ENCODE data around the gene INTS1. TPM values are rescaled to one million over a fixed set of nuclear protein-coding genes. Genes with fewer than 3 reads are reported as not detected.

The INTS1 gene
- total RNA-seq, 4 donors from 2014 or later: 44.3 to 108 (median 78.8) TPM

GRCh38 chr7:1480670-1481069, 23.5 kb downstream of the INTS1 start:
- in situ Hi-C loops (cut with MboI; ENCODE audit: low sequenced_read_pairs in 4 of 4) (no loop called here), intact Hi-C loops (cut with DNase I; ENCODE audit: low total_unique reads) (no loop called here)
- Histone ChIP-seq H3K4me3 (no peak overlapping the region), H3K4me1 (no peaks in the 10 kb centered on the region), H3K27ac (no peak overlapping the region), H3K9me3 (no peaks in the 10 kb centered on the region), H3K27me3 (no peaks in the 10 kb centered on the region), H3K36me3 (peaks cover 0 to 98% of the 10 kb centered on the region in 2 donors)
- no peak for DNase-seq
- no peak for ATAC-seq
- no peak for TF ChIP-seq POLR2A (IDR thresholded peaks at IDR 0.05)
- TF ChIP-seq, protein P1, sequence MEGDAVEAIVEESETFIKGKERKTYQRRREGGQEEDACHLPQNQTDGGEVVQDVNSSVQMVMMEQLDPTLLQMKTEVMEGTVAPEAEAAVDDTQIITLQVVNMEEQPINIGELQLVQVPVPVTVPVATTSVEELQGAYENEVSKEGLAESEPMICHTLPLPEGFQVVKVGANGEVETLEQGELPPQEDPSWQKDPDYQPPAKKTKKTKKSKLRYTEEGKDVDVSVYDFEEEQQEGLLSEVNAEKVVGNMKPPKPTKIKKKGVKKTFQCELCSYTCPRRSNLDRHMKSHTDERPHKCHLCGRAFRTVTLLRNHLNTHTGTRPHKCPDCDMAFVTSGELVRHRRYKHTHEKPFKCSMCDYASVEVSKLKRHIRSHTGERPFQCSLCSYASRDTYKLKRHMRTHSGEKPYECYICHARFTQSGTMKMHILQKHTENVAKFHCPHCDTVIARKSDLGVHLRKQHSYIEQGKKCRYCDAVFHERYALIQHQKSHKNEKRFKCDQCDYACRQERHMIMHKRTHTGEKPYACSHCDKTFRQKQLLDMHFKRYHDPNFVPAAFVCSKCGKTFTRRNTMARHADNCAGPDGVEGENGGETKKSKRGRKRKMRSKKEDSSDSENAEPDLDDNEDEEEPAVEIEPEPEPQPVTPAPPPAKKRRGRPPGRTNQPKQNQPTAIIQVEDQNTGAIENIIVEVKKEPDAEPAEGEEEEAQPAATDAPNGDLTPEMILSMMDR (IDR thresholded peaks at IDR 0.05 in 4 of 5, conservative IDR thresholded peaks at IDR 0.05 in 1 of 5): no peak

- no peak for TF ChIP-seq POLR2A (IDR thresholded peaks at IDR 0.05)
- TF ChIP-seq, protein P1 (IDR thresholded peaks at IDR 0.05 in 4 of 5, conservative IDR thresholded peaks at IDR 0.05 in 1 of 5): no peak
- ATAC-seq (no peak), DNase-seq (no peak)
- no peaks in the 10 kb centered on the region for H3K9me3 ChIP-seq
- H3K36me3 ChIP-seq: peaks cover 0 to 96% of the 10 kb centered on the region in 2 donors
- H3K4me1 ChIP-seq: no peaks in the 10 kb centered on the region
- no peaks in the 10 kb centered on the region for H3K27me3 ChIP-seq
- H3K4me3 ChIP-seq: no peak overlapping the region
- in situ Hi-C loops (cut with MboI; ENCODE audit: low sequenced_read_pairs in 4 of 4) (no loop called here), intact Hi-C loops (cut with DNase I; ENCODE audit: low total_unique reads) (no loop called here)
- H3K27ac ChIP-seq: no peak overlapping the region
These were observed 24.9 kb downstream of the INTS1 start for GRCh38 chr7:1479287-1479686.

- no peak overlapping the region for H3K27ac ChIP-seq
- in situ Hi-C loops (cut with MboI; ENCODE audit: low sequenced_read_pairs in 4 of 4) (no loop called here), intact Hi-C loops (cut with DNase I; ENCODE audit: low total_unique reads) (no loop called here)
- DNase-seq: no peak
- no peak overlapping the region for H3K4me3 ChIP-seq
- TF ChIP-seq, protein P1 (IDR thresholded peaks at IDR 0.05 in 4 of 5, conservative IDR thresholded peaks at IDR 0.05 in 1 of 5): no peak
- no peak for TF ChIP-seq POLR2A (IDR thresholded peaks at IDR 0.05)
- ATAC-seq: no peak
- H3K4me1 ChIP-seq: no peaks in the 10 kb centered on the region
- peaks cover 0 to 92% of the 10 kb centered on the region in 2 donors for H3K36me3 ChIP-seq
- H3K27me3 ChIP-seq: no peaks in the 10 kb centered on the region
- H3K9me3 ChIP-seq: no peaks in the 10 kb centered on the region
These were observed 25.7 kb downstream of the INTS1 start for GRCh38 chr7:1478480-1478879.

- H3K27ac ChIP-seq: no peak overlapping the region
- DNase-seq: no peak
- ATAC-seq: no peak
- no peaks in the 10 kb centered on the region for H3K4me1 ChIP-seq
- H3K4me3 ChIP-seq: no peak overlapping the region
- no peaks in the 10 kb centered on the region for H3K9me3 ChIP-seq
- intact Hi-C loops (cut with DNase I; ENCODE audit: low total_unique reads): no loop called here
- in situ Hi-C loops (cut with MboI; ENCODE audit: low sequenced_read_pairs in 4 of 4): no loop called here
- no peaks in the 10 kb centered on the region for H3K27me3 ChIP-seq
- H3K36me3 ChIP-seq: peaks cover 0 to 91% of the 10 kb centered on the region in 2 donors
- TF ChIP-seq POLR2A (IDR thresholded peaks at IDR 0.05): no peak
- TF ChIP-seq, protein P1 (IDR thresholded peaks at IDR 0.05 in 4 of 5, conservative IDR thresholded peaks at IDR 0.05 in 1 of 5): no peak
These were observed 27.3 kb downstream of the INTS1 start for GRCh38 chr7:1476859-1477258.

- Histone ChIP-seq H3K9me3 (no peaks in the 10 kb centered on the region), H3K27me3 (no peaks in the 10 kb centered on the region), H3K36me3 (peaks cover 0 to 89% of the 10 kb centered on the region in 2 donors), H3K4me3 (no peak overlapping the region), H3K27ac (no peak overlapping the region), H3K4me1 (no peaks in the 10 kb centered on the region)
- intact Hi-C loops (cut with DNase I; ENCODE audit: low total_unique reads) (no loop called here), in situ Hi-C loops (cut with MboI; ENCODE audit: low sequenced_read_pairs in 4 of 4) (no loop called here)
- TF ChIP-seq, protein P1 (IDR thresholded peaks at IDR 0.05 in 4 of 5, conservative IDR thresholded peaks at IDR 0.05 in 1 of 5): no peak
- no peak for TF ChIP-seq POLR2A (IDR thresholded peaks at IDR 0.05)
- no peak for ATAC-seq
- DNase-seq: no peak
These were observed 28.2 kb downstream of the INTS1 start for GRCh38 chr7:1475991-1476390.

Measured in gastrocnemius medialis (tissue), 4 donors.